ENCODE measurements around the gene TLR4.

Gene TLR4

GRCh38 chr9:117677572-117677971 is 26.6 kb upstream of the TLR4 start:
- no peak overlapping the region for H3K4me3 ChIP-seq (ENCODE audit: low read depth, low read length)
- no peak for TF ChIP-seq CTCF (IDR thresholded peaks at IDR 0.05; ENCODE audit: low read depth, low read length)

GRCh38 chr9:117678871-117679270 is 25.3 kb upstream of the TLR4 start:
- H3K4me3 ChIP-seq (ENCODE audit: low read depth, low read length): no peak overlapping the region
- no peak for TF ChIP-seq CTCF (IDR thresholded peaks at IDR 0.05; ENCODE audit: low read depth, low read length)

- no peak overlapping the region for H3K4me3 ChIP-seq (ENCODE audit: low read depth, low read length)
Observed at GRCh38 chr9:117679416-117679815, 24.8 kb upstream of the TLR4 start.

GRCh38 chr9:117681888-117682287 is 22.3 kb upstream of the TLR4 start:
- TF ChIP-seq CTCF (IDR thresholded peaks at IDR 0.05; ENCODE audit: low read depth, low read length): no peak
- no peak overlapping the region for H3K4me3 ChIP-seq (ENCODE audit: low read depth, low read length)

More at GRCh38 chr9:117679416-117679815, 24.8 kb upstream of the TLR4 start:
- TF ChIP-seq CTCF (IDR thresholded peaks at IDR 0.05; ENCODE audit: low read depth, low read length): no peak

DNA sequence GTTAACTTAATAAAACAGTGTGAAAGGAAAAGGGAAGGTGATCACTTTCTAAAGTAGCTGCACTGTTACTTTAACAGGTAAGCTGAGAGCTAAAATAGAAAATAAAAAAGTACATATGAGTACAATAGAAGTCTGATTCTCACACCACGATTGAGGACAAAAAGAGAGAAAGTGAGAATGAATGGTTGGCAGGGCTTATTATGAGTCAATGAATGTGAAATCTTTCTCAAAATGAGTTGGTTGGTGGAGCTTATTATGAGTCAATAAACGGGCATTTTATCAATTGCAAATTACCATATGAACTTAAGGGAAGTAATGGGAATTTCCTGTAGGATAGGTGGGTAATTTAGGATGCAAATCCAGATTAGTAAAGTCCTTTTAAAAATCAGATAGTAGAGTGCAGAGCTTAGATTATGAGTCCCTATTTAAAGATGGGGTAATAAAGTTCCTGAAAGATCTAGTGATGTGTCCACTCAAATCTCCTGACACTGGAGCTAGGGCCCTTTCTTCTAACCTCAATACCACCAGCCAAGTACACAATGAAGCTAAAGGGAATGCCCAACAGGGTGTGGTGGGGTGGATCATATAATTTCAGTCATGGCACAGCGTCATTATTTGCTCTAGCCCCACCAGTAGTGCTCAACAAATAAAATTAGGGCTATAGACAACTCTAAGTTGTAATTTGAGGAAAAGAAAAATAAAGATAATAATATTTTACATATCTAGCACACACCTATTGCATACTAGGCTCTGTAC is 21.1 kb upstream of the TLR4 start:
- TF ChIP-seq CTCF (IDR thresholded peaks at IDR 0.05; ENCODE audit: low read depth, low read length): no peak
- no peak overlapping the region for H3K4me3 ChIP-seq (ENCODE audit: low read depth, low read length)

GRCh38 chr9:117687532-117687931 is 16.7 kb upstream of the TLR4 start:
- H3K4me3 ChIP-seq (ENCODE audit: low read depth, low read length): no peak overlapping the region
- no peak for TF ChIP-seq CTCF (IDR thresholded peaks at IDR 0.05; ENCODE audit: low read depth, low read length)

- no peak for TF ChIP-seq CTCF (IDR thresholded peaks at IDR 0.05; ENCODE audit: low read depth, low read length)
- no peak overlapping the region for H3K4me3 ChIP-seq (ENCODE audit: low read depth, low read length)
Observed at GRCh38 chr9:117691367-117691766, 12.8 kb upstream of the TLR4 start.

Data from WI38 (cell line).